Stimulated activated naive B cell treated with anti-CD40 and anti-IgM and Interleukin-4, amounts not matched to agents 10 μg/mL and 1 μg/mL and 100 μg/mL, for 72 hours (primary cell): ENCODE data around the gene TNFRSF13B.
A peak's percentile ranks its signal among the peaks of the same experiment; 100 is the strongest.

ENCODE experiments used
- ATAC-seq, 2 donors: fragments of 150-1000 bp; cut with Tn5 transposase; replicated peaks; 2 replicates each; pipeline ENCODE4 v1.10.0; 2021; ENCODE audit warnings: moderate library complexity in 1 of 2
- DNase-seq: peaks from one replicate; pipeline ENCODE4 v3.0.0; 2021
- H3K27ac Mint-ChIP-seq: one replicate; pipeline ENCODE4 v1.8.0; 2022; ENCODE audit warnings: mild to moderate bottlenecking, mixed read lengths
- H3K27me3 Mint-ChIP-seq, 2 donors: one replicate each; pipeline ENCODE4 v1.8.0; 2022; ENCODE audit warnings: mixed read lengths in 2 of 2
- H3K36me3 Mint-ChIP-seq, 2 donors: one replicate each; pipeline ENCODE4 v1.8.0; 2022; ENCODE audit warnings: mixed read lengths in 2 of 2, mild to moderate bottlenecking in 1 of 2
- H3K4me1 Mint-ChIP-seq, 2 donors: one replicate each; pipeline ENCODE4 v1.8.0; 2022; ENCODE audit warnings: mixed read lengths in 2 of 2, mild to moderate bottlenecking in 1 of 2
- H3K4me3 Mint-ChIP-seq, 2 donors: one replicate each; pipeline ENCODE4 v1.8.0; 2022; ENCODE audit warnings: mild to moderate bottlenecking in 2 of 2, mixed read lengths in 2 of 2, moderate library complexity in 1 of 2
- H3K9me3 Mint-ChIP-seq, 2 donors: one replicate each; pipeline ENCODE4 v1.8.0; 2022; ENCODE audit warnings: mixed read lengths in 2 of 2, mild to moderate bottlenecking in 1 of 2

TNFRSF13B gene

GRCh38 chr17:16920628-16921020 lies 51.3 kb downstream of the TNFRSF13B start:
- no peak for DNase-seq
- H3K27ac Mint-ChIP-seq, result no peak overlapping the region

DNA sequence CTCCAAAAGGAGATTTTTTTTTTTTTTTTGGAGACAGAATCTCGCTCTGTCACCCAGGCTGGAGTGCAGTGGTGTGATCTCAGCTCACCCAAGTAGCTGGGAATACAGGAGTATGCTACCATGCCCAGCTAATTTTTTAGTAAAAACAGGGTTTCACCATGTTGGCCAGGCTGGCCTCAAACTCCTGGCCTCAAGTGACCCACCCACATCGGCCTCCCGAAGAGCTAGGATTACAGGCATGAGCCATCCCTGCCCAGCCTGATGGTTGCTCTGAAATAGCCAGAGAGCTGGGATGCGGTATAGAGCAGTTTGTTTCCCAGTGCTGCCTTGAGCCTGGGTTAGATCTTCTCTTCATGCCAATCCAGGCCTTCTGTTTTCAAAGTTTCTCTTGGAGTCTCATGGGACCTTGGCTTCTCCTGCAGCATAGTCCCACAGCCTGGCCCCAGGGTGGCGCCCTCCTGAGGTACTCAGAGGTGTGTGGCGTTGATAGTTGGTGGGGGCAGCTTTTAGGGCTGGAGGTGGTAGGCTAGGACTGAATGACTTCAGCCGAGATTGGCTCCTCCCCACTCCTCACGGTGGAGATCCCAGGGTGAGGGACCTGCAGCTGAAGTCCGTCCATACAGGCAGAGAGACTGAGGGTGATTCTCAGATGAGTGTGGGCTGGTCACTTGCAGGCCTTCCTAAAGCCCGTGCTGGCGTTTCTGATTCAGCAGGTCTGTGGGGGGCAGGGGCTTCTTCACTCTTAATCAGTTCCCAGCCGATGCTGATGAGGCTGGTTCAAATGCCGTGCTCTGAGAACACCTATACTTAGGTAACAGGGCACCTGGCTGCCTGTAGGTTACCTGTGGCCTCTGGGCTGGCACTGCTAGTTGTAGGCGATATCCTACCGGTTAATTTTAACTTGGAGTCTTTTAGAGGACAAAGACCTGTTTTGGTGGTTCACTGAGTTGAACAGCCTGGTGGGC lies 52.0 kb downstream of the TNFRSF13B start:
- DNase-seq, result no peak
- H3K4me1 Mint-ChIP-seq, result peaks cover 12 to 24% of the 10 kb centered on the region in 2 donors
- H3K27me3 Mint-ChIP-seq, result no peaks in the 10 kb centered on the region
- no peak overlapping the region for H3K4me3 Mint-ChIP-seq
- H3K27ac Mint-ChIP-seq, result no peak overlapping the region
- no peaks in the 10 kb centered on the region for H3K9me3 Mint-ChIP-seq
- no peak for ATAC-seq
- no peaks in the 10 kb centered on the region for H3K36me3 Mint-ChIP-seq

More at GRCh38 chr17:16920628-16921020, 51.3 kb downstream of the TNFRSF13B start:
- H3K27me3 Mint-ChIP-seq, result no peaks in the 10 kb centered on the region
- no peak overlapping the region for H3K4me3 Mint-ChIP-seq
- H3K9me3 Mint-ChIP-seq, result no peaks in the 10 kb centered on the region
- ATAC-seq, result no peak
- no peaks in the 10 kb centered on the region for H3K36me3 Mint-ChIP-seq
- H3K4me1 Mint-ChIP-seq, result peaks cover 10 to 24% of the 10 kb centered on the region in 2 donors

DNA sequence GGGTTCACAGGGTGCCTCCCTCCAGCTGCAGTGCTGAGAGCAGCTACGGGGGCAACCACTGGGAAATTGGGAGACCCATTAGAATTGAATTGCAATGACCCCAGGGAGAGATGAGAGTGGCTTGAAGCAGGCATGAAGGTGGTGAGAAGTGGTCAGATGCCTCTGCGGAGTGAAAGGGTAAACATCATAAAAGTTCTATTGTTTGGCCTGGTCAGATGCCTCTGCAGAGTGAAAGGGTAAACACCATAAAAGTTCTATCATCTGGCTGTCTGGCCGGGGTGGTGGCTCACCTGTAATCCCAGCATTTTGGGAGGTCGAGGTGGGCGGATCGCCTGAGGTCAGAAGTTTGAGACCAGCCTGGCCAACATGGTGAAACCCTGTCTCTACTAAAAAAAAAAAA lies 53.5 kb downstream of the TNFRSF13B start:
- Mint-ChIP-seq H3K36me3 (no peaks in the 10 kb centered on the region), H3K9me3 (no peaks in the 10 kb centered on the region), H3K4me3 (no peak overlapping the region), H3K27ac (no peak overlapping the region), H3K27me3 (no peaks in the 10 kb centered on the region), H3K4me1 (peaks cover 12 to 24% of the 10 kb centered on the region in 2 donors)
- DNase-seq (no peak), ATAC-seq (no peak)

- ATAC-seq (no peak), DNase-seq (no peak)
- peaks cover 10 to 18% of the 10 kb centered on the region in 2 donors for H3K4me1 Mint-ChIP-seq
- H3K9me3 Mint-ChIP-seq, result no peaks in the 10 kb centered on the region
- H3K27ac Mint-ChIP-seq, result no peak overlapping the region
- H3K36me3 Mint-ChIP-seq, result no peaks in the 10 kb centered on the region
- H3K4me3 Mint-ChIP-seq, result no peak overlapping the region
- no peaks in the 10 kb centered on the region for H3K27me3 Mint-ChIP-seq
These were observed 54.1 kb downstream of the TNFRSF13B start for GRCh38 chr17:16917671-16918394.

GRCh38 chr17:16916557-16916920 lies 55.4 kb downstream of the TNFRSF13B start:
- H3K27me3 Mint-ChIP-seq, result no peaks in the 10 kb centered on the region
- H3K27ac Mint-ChIP-seq, result no peak overlapping the region
- H3K36me3 Mint-ChIP-seq, result no peaks in the 10 kb centered on the region
- H3K4me1 Mint-ChIP-seq, result peaks cover 8 to 15% of the 10 kb centered on the region in 2 donors
- no peak overlapping the region for H3K4me3 Mint-ChIP-seq
- ATAC-seq, result no peak
- DNase-seq, result no peak
- no peaks in the 10 kb centered on the region for H3K9me3 Mint-ChIP-seq

DNA sequence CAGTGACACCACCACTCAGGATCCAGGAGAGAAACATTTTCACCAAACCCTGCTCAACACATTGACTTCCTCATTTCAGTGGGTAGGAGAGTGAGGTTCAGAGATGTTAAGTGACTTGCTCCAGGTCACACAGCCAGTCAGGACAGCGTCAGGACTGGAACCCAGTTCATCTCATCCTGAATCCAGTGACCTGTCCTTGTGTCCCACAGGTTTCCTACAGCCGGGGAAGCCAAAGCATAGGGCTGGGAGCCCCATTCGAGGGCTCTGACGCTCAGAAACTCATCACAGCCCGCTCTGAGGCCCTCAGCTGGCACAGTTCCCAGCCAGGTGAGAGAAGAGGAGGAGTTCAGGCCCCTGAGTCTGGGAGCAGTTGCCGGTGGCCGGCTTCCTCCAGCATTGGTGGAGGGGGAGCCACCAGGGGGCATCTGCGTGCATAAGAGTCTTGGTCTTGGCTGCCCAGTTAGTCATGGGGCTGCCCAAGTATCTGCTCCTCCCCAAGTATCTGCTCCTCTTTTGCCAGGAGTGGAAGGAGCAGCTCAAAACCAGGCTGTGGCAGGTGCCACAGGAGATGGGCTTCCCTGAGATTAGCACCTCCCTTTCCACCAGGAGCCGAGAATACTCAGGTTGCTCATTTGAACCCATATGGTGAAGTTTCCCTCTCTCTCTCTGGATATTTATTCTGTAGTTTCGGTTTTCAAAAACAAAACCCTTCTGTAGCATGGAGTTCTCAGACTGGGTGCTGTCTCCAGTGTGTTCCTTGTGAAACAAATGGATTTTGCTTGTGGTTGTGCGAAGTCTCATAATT lies 56.0 kb downstream of the TNFRSF13B start:
- Mint-ChIP-seq H3K36me3 (no peaks in the 10 kb centered on the region), H3K27ac (peak overlapping the region; percentile 62), H3K27me3 (no peaks in the 10 kb centered on the region), H3K4me3 (no peak overlapping the region), H3K4me1 (peaks cover 8 to 15% of the 10 kb centered on the region in 2 donors), H3K9me3 (no peaks in the 10 kb centered on the region)
- DNase-seq (peak; percentile 26), ATAC-seq (peak; percentile 79 to 88)

DNA sequence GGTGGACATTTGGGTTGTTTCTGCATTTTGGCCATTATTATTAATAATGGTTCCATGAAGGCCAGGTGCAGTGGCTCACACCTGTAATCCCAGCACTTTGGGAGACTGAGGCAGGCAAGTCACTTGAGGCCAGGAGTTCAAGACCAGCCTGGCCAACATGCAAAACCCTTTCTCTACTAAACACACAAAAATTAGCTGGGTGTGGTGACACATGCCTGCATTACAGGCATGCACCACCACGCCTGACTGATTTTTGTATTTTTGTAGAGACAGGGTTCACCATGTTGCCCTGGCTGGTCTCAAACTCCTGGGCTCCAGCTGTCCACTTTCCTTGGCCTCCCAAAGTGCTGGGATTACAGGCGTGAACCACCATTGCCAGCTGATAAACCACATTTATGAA lies 58.5 kb downstream of the TNFRSF13B start:
- Mint-ChIP-seq H3K36me3 (no peaks in the 10 kb centered on the region), H3K27ac (no peak overlapping the region), H3K9me3 (no peaks in the 10 kb centered on the region), H3K4me1 (peaks cover 8 to 15% of the 10 kb centered on the region in 2 donors), H3K4me3 (no peak overlapping the region), H3K27me3 (peaks cover 1 to 11% of the 10 kb centered on the region in 2 donors)
- ATAC-seq, result no peak
- no peak for DNase-seq

DNA sequence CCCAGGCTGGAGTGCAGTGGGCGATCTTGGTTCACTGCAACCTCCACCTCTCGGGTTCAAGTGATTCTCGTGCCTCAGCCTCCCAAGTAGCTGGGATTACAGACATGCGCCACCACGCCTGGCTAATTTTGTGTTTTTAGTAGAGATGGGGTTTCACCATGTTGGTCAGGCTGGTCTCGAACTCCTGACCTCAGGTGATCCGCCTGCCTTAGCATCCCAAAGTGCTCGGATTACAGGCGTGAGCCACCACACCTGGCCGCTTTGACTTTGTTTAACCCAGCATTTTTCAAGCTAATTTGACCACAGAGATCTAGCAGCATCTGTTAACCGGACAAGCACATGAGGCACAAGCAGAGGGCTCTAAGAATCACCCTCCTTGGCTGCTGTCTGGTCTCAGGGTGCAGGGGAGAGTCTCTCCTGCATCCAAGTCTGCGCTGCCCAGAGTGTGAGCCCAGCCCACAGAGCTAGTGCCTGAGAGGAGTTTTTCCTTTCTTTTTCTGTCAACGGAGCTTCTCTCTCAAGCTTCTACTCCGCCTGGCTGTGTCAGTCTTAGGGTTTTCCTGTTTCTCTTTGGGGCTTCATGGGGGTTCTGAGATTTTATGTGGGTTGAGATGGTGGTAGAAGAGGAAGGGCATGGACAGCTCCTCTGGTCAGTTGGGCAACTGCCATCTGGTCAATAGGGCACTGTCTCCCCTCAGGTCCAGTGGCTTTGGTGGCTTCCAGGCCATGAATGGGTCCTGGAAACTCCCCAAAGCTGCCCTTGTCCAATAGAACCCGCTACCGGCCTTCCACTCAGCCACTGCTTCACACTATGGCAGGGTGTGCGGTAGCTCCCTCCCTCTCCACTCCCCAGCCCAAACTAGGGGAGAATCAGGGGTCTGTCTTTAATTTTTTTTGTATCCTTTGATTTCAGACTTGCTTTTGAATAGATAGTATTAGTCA lies 59.6 kb downstream of the TNFRSF13B start:
- no peak overlapping the region for H3K4me3 Mint-ChIP-seq

DNA sequence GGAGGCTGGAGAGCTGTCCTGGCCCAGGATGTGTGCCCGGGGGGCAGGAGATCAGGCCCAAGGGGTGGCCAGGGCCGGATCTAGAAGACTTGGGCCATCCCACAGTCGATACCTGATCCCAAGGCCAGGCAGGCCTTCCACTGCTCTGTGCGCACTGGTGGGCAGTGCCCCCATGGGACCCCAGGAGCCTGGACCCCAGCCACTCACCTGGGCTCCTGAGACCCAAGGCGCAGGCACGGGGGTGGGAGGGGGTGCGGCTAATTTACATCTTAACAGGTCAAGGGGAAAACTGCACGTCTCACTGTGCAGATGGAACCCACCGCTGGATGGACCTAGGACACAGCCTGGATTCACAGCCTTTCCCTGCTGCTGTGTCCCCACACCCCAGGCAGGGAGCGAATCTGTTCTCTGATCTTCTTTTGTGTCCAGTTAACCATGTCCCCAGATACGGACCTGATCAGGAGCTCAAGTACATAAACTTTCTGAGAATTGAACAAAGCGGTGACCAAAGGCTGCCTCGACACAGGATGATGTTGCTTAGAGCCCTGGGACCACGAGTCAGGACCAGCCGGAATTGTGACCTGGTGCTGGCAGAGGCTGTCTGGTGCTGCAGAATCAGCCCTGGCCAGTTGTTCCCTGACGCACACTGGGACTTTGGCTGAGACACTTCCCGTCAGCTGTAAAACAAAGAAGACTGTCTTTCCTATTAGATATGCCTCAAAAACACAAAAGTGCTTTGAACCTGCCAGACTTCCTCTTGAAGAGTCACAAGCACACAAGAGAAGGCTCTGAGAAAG lies 60.6 kb downstream of the TNFRSF13B start:
- no peaks in the 10 kb centered on the region for H3K9me3 Mint-ChIP-seq
- peaks cover 8 to 14% of the 10 kb centered on the region in 2 donors for H3K27me3 Mint-ChIP-seq
- no peak overlapping the region for H3K27ac Mint-ChIP-seq
- ATAC-seq (no peak), DNase-seq (no peak)
- H3K4me3 Mint-ChIP-seq, result no peak overlapping the region
- no peaks in the 10 kb centered on the region for H3K36me3 Mint-ChIP-seq
- peaks cover 7 to 15% of the 10 kb centered on the region in 2 donors for H3K4me1 Mint-ChIP-seq

More for the DNA sequence above, 59.6 kb downstream of the TNFRSF13B start:
- Mint-ChIP-seq H3K27ac (no peak overlapping the region), H3K4me1 (peaks cover 8 to 15% of the 10 kb centered on the region in 2 donors), H3K36me3 (no peaks in the 10 kb centered on the region), H3K27me3 (peaks cover 6 to 14% of the 10 kb centered on the region in 2 donors), H3K9me3 (no peaks in the 10 kb centered on the region)
- DNase-seq (no peak), ATAC-seq (no peak)

DNA sequence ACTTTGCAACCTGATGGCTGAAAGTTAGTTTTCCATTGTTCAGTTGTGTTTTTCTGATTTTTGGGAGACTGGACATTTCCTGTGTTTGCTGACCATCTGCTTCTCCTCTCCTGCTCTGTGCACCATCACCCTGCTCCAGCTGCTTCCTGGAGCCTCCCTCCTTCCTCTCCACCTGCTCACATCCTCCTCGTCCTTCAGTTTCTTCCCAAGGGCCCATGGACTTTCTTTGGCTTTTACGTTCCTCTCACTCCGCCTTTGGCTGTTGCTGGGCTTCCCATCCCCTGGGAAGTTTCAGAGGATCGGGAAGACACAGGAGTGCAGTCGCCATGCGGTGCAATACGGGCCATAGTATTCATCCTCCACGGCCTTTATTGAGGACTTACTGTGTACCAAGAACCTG lies 61.6 kb downstream of the TNFRSF13B start:
- H3K4me3 Mint-ChIP-seq, result no peak overlapping the region
- H3K9me3 Mint-ChIP-seq, result no peaks in the 10 kb centered on the region
- DNase-seq (no peak), ATAC-seq (no peak)
- H3K27me3 Mint-ChIP-seq, result peaks cover 12 to 19% of the 10 kb centered on the region in 2 donors
- no peak overlapping the region for H3K27ac Mint-ChIP-seq
- no peaks in the 10 kb centered on the region for H3K36me3 Mint-ChIP-seq
- H3K4me1 Mint-ChIP-seq, result peaks cover 0 to 6% of the 10 kb centered on the region in 2 donors

DNA sequence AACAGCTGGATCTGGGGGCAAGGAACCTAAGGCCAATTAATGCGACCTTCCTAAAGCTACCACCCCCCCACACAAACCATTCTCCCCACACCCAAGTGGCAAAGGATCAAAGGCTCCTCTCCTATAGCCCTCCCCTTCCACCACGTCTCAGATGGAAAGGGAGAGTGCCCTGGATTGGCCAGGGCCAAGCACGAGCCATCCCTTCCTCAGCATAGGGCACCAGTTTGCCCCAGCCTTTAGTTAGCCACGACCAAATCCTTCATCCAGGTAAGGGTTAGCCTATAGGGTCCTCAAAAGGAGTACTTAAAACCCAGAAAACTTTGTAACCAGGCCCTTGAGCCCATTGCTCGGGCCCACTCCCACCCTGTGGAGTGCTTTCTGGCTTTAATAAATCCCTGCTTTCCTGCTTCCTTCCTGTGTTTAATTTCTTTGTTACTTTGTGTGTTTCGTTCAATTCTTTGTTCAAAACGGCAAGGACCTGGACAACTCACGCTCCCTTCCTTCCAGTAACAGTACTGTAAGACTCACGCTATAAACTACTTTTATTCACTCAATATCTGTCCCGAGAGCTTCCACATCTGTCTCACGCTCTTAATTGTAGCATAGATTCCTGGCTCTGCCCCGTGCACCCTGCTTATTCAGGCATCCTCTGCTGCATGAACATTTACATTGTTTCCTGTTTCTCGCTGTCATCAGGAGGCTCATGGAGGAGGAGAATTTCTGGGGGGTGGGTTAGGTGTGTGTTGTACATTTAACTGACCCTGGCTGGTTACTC lies 62.3 kb downstream of the TNFRSF13B start:
- ATAC-seq, result no peak
- H3K9me3 Mint-ChIP-seq, result no peaks in the 10 kb centered on the region
- H3K36me3 Mint-ChIP-seq, result no peaks in the 10 kb centered on the region
- no peak overlapping the region for H3K27ac Mint-ChIP-seq
- peaks cover 1 to 4% of the 10 kb centered on the region in 2 donors for H3K4me1 Mint-ChIP-seq
- H3K27me3 Mint-ChIP-seq, result peaks cover 15 to 23% of the 10 kb centered on the region in 2 donors
- H3K4me3 Mint-ChIP-seq, result no peak overlapping the region
- no peak for DNase-seq

GRCh38 chr17:16908273-16908672 lies 63.6 kb downstream of the TNFRSF13B start:
- Mint-ChIP-seq H3K4me1 (peaks cover 0 to 1% of the 10 kb centered on the region in 2 donors), H3K27ac (peak overlapping the region; percentile 6), H3K9me3 (no peaks in the 10 kb centered on the region), H3K27me3 (peaks cover 22 to 36% of the 10 kb centered on the region in 2 donors), H3K4me3 (no peak overlapping the region), H3K36me3 (no peaks in the 10 kb centered on the region)
- no peak for ATAC-seq
- DNase-seq, result no peak
